Fibroblast of lung (primary cell): ENCODE measurements around the gene CCDC149.

Source experiments
- EZH2 ChIP-seq: IDR thresholded peaks from 2 replicates; pipeline ENCODE4 v1.5.1; 2012; ENCODE audit warnings: low read length, control low read depth, mild to moderate bottlenecking; ENCODE audit errors: missing control alignments
- TF ChIP-seq, protein P1 (sequence below), 2 donors: IDR thresholded peaks in 1 of 2; conservative IDR thresholded peaks in 1 of 2; 1 replicate in 1 of 2; 2 replicates in 1 of 2; pipeline ENCODE4 v1.5.1; 2011 to 2012; ENCODE audit warnings: low read length in 2 of 2, control low read depth in 1 of 2, inconsistent platforms in 1 of 2, low read depth in 1 of 2, mild to moderate bottlenecking in 1 of 2

DNA sequence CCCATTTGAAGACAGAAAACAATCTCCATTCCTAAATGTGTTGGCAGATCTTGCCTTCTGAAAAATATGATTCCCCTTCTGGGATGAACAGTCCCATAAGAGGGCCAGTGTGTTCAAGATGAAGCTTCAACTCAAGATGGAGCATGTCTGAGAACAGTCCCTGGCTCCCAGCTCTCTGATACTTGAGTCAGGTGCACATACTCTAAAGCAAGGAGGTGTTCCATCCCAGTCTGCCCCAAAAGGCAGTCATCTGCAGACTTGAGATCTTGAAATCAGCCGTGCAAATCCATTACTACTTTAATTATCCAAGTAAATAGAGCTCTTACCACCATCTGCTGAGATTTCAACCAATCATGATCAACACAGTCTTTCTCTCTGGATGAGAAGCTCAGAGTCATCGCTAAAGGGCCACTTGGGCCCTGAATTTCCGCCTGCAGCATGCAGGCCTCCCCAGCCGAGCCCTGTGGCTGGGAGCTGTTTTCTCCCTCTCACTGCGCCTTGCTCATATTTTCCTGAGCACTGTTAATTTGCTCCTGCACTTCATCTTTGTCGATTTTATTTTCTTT lies 22.2 kb downstream of the CCDC149 start:
- TF ChIP-seq, protein P1, sequence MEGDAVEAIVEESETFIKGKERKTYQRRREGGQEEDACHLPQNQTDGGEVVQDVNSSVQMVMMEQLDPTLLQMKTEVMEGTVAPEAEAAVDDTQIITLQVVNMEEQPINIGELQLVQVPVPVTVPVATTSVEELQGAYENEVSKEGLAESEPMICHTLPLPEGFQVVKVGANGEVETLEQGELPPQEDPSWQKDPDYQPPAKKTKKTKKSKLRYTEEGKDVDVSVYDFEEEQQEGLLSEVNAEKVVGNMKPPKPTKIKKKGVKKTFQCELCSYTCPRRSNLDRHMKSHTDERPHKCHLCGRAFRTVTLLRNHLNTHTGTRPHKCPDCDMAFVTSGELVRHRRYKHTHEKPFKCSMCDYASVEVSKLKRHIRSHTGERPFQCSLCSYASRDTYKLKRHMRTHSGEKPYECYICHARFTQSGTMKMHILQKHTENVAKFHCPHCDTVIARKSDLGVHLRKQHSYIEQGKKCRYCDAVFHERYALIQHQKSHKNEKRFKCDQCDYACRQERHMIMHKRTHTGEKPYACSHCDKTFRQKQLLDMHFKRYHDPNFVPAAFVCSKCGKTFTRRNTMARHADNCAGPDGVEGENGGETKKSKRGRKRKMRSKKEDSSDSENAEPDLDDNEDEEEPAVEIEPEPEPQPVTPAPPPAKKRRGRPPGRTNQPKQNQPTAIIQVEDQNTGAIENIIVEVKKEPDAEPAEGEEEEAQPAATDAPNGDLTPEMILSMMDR (conservative IDR thresholded peaks at IDR 0.05 in 1 of 2, IDR thresholded peaks at IDR 0.05 in 1 of 2; ENCODE audit: low read depth in 1 of 2, low read length in 2 of 2): no peak
- no peak for TF ChIP-seq EZH2
